SK-N-SH (cell line): Measurements from ENCODE around the gene TMPRSS11E.

Source experiments
- CTCF ChIP-seq: fragments of 200-600 bp; sonication (generic); IDR thresholded peaks from 2 replicates; pipeline ENCODE4 v1.6.1; 2017; ENCODE audit warnings: antibody characterized with exemption, mild to moderate bottlenecking, moderate library complexity
- MXI1 ChIP-seq: IDR thresholded peaks from 2 replicates; pipeline ENCODE4 v1.6.1; 2012; ENCODE audit warnings: mild to moderate bottlenecking, low read depth, low read length, improper control_type of control experiment
- POLR2AphosphoS5 ChIP-seq: IDR thresholded peaks from 2 replicates; pipeline ENCODE4 v1.6.1; 2012; ENCODE audit warnings: low read depth, low read length
- RAD21 ChIP-seq: IDR thresholded peaks from 2 replicates; pipeline ENCODE4 v1.6.1; 2012; ENCODE audit warnings: mild to moderate bottlenecking, low read length
- RCOR1 ChIP-seq: fragments of 150-350 bp; IDR thresholded peaks from 2 replicates; pipeline ENCODE4 v1.6.1; 2017; ENCODE audit warnings: antibody characterized with exemption, low read length
- SIN3A ChIP-seq: IDR thresholded peaks from 2 replicates; pipeline ENCODE4 v1.6.1; 2012; ENCODE audit warnings: low read depth, mild to moderate bottlenecking, low read length, moderate library complexity, borderline replicate concordance
- TF ChIP-seq, protein P1 (sequence below): IDR thresholded peaks from 2 replicates; pipeline ENCODE4 v1.4.0; 2012; ENCODE audit warnings: low read depth, borderline replicate concordance
- TF ChIP-seq, protein P2 (sequence below): IDR thresholded peaks from 2 replicates; pipeline ENCODE4; 2012

GRCh38 chr4:68410149-68410548 lies 37.1 kb upstream of the TMPRSS11E start:
- TF ChIP-seq CTCF (no peak), RCOR1 (no peak), POLR2AphosphoS5 (no peak), RAD21 (no peak), SIN3A (no peak), MXI1 (no peak)
- TF ChIP-seq, protein P1, sequence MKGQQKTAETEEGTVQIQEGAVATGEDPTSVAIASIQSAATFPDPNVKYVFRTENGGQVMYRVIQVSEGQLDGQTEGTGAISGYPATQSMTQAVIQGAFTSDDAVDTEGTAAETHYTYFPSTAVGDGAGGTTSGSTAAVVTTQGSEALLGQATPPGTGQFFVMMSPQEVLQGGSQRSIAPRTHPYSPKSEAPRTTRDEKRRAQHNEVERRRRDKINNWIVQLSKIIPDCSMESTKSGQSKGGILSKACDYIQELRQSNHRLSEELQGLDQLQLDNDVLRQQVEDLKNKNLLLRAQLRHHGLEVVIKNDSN = no peak
- TF ChIP-seq, protein P2, sequence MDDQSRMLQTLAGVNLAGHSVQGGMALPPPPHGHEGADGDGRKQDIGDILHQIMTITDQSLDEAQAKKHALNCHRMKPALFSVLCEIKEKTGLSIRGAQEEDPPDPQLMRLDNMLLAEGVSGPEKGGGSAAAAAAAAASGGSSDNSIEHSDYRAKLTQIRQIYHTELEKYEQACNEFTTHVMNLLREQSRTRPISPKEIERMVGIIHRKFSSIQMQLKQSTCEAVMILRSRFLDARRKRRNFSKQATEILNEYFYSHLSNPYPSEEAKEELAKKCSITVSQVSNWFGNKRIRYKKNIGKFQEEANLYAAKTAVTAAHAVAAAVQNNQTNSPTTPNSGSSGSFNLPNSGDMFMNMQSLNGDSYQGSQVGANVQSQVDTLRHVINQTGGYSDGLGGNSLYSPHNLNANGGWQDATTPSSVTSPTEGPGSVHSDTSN = no peak
